Left lung (tissue), 10 donors: ENCODE data around the gene CORO1C. TPM values are rescaled to one million over a fixed set of nuclear protein-coding genes. Genes with fewer than 3 reads are reported as not detected.
A peak's percentile ranks its signal among the peaks of the same experiment; 100 is the strongest.

Experiments
- ATAC-seq: fragments of 200-7000 bp; cut with Tn5 transposase; one replicate; pipeline ENCODE4 v1.9.1; 2020; ENCODE audit warnings: moderate library complexity
- DNase-seq, 4 donors: peaks; one replicate each; pipeline ENCODE4 v3.0.0-alpha.2; 2013 to 2020
- H3K27ac ChIP-seq, 2 donors: fragments of 200-600 bp; sonication (generic) in 1 of 2; one replicate each; pipeline versions ENCODE4 v1.5.0 to v1.8.0; 2020 to 2021
- H3K27me3 ChIP-seq, 2 donors: fragments of 200-600 bp; sonication (generic) in 1 of 2; one replicate each; pipeline versions ENCODE4 v1.5.0 to v1.8.0; 2020 to 2021
- H3K36me3 ChIP-seq, 2 donors: fragments of 200-600 bp; sonication (generic) in 1 of 2; one replicate each; pipeline versions ENCODE4 v1.5.0 to v1.8.0; 2020 to 2021
- H3K4me1 ChIP-seq, 2 donors: fragments of 200-600 bp; one replicate each; pipeline ENCODE4 v1.8.0; 2021
- H3K4me3 ChIP-seq, 2 donors: fragments of 200-600 bp; sonication (generic) in 1 of 2; one replicate each; pipeline versions ENCODE4 v1.5.0 to v1.8.0; 2020 to 2021; ENCODE audit warnings: mild to moderate bottlenecking in 1 of 2
- H3K9me3 ChIP-seq, 2 donors: fragments of 200-600 bp; sonication (generic) in 1 of 2; one replicate each; pipeline versions ENCODE4 v1.5.0 to v1.8.0; 2020 to 2021
- intact Hi-C, 2 donors: fragments of 100-400 bp; cut with DNase I; formaldehyde crosslinking; loops; one replicate each; pipeline versions ENCODE4 v1.11.2 to v1.14.2; 2022
- polyA plus RNA-seq, 6 donors: library from polyadenylated mRNA; unstranded; fragments of 120-200 nt; gene quantifications; one replicate each; pipeline ENCODE4 v1.2.1, GENCODE V29; 2013; ENCODE audit not compliant: insufficient read length in 6 of 6
- total RNA-seq, 2 donors: library from RNA; stranded (reverse); fragmentation: NEBNext Ultra II Directional; extraction: Animal tissue kit (Norgen Biotek cat#: 25700); gene quantifications; one replicate each; pipeline ENCODE4 v1.2.1, GENCODE V29; 2021
- TF ChIP-seq, protein P1 (sequence below), 2 donors: fragments of 200-600 bp; sonication (generic) in 1 of 2; IDR thresholded peaks; one replicate each; pipeline versions ENCODE4 v1.5.0 to v1.8.0; 2021; ENCODE audit warnings: antibody characterized with exemption in 2 of 2
- donor health status: DM: no; HTN: yes; CAD: no.
- donor health status: DM: no; HTN: no; CAD: no.

The CORO1C gene
- total and polyA plus RNA-seq, 8 donors, result 77.7 to 282 (median 85.9) TPM

DNA sequence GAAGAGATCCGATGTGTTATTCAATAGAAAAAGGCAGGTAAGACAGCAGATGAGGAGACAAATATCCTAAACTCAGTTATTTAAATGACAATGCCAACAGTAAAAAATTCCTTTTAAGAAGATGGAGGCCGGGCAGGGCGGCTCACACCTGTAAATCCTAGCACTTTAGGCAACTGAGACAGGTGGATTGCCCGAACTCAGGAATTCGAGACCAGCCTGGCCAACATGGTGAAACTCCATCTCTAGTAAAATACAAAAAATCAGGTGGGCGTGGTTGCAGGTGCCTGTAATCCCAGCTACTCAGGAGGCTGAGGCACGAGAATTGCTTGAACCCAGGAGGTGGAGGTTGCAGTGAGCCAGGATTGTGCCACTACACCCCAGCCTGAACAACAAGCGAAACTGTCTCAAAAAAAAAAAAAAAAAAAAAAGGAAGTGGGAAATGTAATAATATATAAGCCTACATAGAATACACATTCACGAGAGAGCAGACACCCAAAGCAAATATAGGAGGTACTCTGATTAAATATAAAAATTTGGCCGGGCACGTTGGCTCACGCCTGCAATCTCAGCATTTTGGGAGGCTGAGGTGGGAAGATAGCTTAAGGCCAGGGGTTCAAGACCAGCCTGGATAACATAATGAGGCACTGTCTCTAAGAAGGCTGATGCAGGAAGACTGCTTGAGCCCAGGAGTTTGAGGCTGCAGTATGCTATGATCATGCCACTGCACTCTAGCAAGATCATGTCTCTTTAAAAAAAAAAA is 19.0 kb downstream of the CORO1C start:
- Histone ChIP-seq H3K4me3 (no peak overlapping the region), H3K4me1 (peaks cover 11 to 88% of the 10 kb centered on the region in 2 donors), H3K27ac (peak overlapping the region; percentile 8 to 48), H3K36me3 (peaks cover 0 to 6% of the 10 kb centered on the region in 2 donors), H3K9me3 (no peaks in the 10 kb centered on the region), H3K27me3 (no peaks in the 10 kb centered on the region)
- ATAC-seq (peak; percentile 40), DNase-seq (no peak)
- TF ChIP-seq, protein P1, sequence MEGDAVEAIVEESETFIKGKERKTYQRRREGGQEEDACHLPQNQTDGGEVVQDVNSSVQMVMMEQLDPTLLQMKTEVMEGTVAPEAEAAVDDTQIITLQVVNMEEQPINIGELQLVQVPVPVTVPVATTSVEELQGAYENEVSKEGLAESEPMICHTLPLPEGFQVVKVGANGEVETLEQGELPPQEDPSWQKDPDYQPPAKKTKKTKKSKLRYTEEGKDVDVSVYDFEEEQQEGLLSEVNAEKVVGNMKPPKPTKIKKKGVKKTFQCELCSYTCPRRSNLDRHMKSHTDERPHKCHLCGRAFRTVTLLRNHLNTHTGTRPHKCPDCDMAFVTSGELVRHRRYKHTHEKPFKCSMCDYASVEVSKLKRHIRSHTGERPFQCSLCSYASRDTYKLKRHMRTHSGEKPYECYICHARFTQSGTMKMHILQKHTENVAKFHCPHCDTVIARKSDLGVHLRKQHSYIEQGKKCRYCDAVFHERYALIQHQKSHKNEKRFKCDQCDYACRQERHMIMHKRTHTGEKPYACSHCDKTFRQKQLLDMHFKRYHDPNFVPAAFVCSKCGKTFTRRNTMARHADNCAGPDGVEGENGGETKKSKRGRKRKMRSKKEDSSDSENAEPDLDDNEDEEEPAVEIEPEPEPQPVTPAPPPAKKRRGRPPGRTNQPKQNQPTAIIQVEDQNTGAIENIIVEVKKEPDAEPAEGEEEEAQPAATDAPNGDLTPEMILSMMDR (IDR thresholded peaks at IDR 0.05), result no peak
- intact Hi-C loops, result no loop called here

DNA sequence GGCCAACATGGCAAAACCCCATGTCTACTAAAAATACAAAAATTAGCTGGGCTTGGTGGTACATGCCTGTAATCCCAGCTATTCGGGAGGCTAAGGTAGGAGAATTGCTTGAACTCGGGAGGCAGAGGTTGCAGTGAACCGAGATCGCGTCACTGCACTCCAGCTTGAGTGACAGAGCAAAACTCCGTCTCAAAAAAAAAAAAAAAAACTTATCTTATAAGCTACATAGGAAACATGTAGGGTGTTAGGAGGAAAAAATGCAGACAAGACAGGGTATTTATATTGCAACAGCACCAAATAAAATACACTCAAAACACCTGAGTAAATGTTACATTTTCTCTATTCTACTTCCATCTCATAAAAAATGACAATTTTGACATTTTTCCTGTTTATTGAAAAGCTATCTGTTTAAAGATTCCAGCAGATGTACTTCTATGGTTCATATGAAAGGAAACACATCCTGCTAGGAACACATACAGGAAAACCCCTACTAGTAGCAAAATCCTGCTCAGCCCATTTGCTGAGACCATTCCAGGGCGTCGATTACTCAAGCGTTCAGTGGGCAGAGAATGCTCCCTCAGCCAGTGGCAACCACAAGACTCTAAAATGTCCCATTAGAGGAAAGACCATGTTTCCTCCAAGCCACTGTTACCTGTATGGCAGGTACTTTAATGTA is 19.7 kb downstream of the CORO1C start:
- Histone ChIP-seq H3K9me3 (no peaks in the 10 kb centered on the region), H3K4me1 (peaks cover 11 to 86% of the 10 kb centered on the region in 2 donors), H3K27ac (peak overlapping the region; percentile 8 to 48), H3K4me3 (no peak overlapping the region), H3K27me3 (no peaks in the 10 kb centered on the region), H3K36me3 (peaks cover 0 to 6% of the 10 kb centered on the region in 2 donors)
- no peak for DNase-seq
- intact Hi-C loops, result no loop called here
- no peak for ATAC-seq
- TF ChIP-seq, protein P1 (IDR thresholded peaks at IDR 0.05), result no peak

DNA sequence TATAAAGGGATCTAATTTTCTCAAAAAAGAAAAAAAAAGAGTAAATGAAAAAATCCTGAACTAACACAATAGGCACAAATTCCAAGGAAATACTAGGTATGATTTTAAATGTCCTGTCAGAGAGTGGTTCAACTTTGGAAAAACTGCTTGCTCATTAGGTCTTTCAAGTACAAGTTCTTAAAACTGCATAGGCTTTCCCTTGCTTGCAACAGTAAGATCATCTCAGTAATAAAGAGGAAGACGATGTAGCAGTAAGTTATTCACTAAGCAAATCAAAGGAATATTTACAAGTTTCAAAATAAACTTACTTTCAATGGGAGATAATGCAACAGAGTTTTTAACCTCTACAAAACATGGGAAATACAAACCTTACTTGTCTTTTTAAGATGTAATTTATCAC is 21.6 kb downstream of the CORO1C start:
- no peak for DNase-seq
- TF ChIP-seq, protein P1 (IDR thresholded peaks at IDR 0.05), result no peak
- peak; percentile 35 for ATAC-seq
- Histone ChIP-seq H3K4me3 (no peak overlapping the region), H3K4me1 (peaks cover 11 to 82% of the 10 kb centered on the region in 2 donors), H3K27ac (peak overlapping the region in 1 of 2 donors; percentile 7), H3K9me3 (no peaks in the 10 kb centered on the region), H3K36me3 (peaks cover 0 to 14% of the 10 kb centered on the region in 2 donors), H3K27me3 (no peaks in the 10 kb centered on the region)
- intact Hi-C loops, result no loop called here

DNA sequence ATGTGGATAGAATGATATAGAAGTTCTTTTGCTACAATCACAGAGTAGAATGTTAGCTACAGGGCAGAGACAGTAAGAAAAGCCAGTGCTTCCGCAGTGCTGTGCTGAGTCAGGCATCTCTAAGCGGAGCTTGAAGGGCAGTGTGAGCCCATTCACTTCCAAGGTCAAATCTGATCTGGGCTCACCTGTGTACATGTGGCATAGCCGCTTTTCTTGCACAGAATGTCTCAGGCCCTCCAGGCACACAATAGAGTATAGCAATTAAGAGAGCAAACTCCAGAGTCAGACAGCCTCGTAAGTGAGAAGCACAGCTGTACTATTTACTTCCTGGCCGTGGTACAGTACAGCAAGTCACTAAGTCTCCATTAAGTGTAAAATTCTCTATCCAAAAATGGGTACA is 26.8 kb downstream of the CORO1C start:
- DNase-seq, result no peak
- H3K4me3 ChIP-seq, result no peak overlapping the region
- H3K27ac ChIP-seq, result no peak overlapping the region
- no peaks in the 10 kb centered on the region for H3K9me3 ChIP-seq
- H3K27me3 ChIP-seq, result no peaks in the 10 kb centered on the region
- peaks cover 17 to 78% of the 10 kb centered on the region in 2 donors for H3K4me1 ChIP-seq
- intact Hi-C loops, result no loop called here
- ATAC-seq, result no peak
- TF ChIP-seq, protein P1 (IDR thresholded peaks at IDR 0.05), result no peak
- H3K36me3 ChIP-seq, result peaks cover 0 to 36% of the 10 kb centered on the region in 2 donors

DNA sequence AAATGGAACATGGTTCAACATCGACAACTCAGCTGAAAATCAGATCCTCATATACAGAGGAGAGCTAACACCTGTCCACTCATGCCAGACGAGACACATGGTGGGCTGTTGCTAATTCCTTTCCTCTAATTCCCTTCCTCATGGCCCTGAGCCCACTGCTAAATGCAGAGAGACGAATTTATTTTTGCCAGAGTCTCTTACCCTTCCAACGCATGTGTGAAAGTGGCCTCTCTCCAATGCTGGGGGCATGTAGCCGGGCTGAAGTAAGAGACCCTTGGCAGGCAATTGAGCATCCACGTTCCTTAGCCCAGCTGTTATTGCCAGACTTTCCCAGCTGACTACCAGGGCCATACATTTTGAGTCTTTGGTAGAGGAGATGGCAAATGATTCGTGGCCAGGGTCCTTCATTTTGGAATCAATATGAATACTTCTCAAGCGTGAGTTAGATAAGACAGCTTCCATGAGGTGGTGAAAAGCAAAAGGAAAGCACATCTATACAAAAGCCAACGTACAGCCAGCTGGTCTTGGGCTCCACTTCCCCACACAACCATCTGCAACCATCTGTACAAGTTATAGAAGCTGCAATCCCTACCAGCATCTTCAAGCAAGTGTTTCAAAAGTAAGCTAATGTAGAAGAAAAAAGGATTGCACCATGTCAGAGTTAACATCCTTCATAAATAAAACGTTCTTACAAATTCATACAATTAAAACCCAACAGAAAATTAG is 28.6 kb downstream of the CORO1C start:
- DNase-seq (no peak), ATAC-seq (no peak)
- Histone ChIP-seq H3K36me3 (peaks cover 0 to 54% of the 10 kb centered on the region in 2 donors), H3K4me3 (no peak overlapping the region), H3K27me3 (no peaks in the 10 kb centered on the region), H3K4me1 (peaks cover 17 to 63% of the 10 kb centered on the region in 2 donors), H3K9me3 (no peaks in the 10 kb centered on the region), H3K27ac (peak overlapping the region in 1 of 2 donors; percentile 74)
- TF ChIP-seq, protein P1 (IDR thresholded peaks at IDR 0.05), result no peak
- intact Hi-C loops, result no loop called here
